ENCODE measurements around the gene SMIM8.

DNA sequence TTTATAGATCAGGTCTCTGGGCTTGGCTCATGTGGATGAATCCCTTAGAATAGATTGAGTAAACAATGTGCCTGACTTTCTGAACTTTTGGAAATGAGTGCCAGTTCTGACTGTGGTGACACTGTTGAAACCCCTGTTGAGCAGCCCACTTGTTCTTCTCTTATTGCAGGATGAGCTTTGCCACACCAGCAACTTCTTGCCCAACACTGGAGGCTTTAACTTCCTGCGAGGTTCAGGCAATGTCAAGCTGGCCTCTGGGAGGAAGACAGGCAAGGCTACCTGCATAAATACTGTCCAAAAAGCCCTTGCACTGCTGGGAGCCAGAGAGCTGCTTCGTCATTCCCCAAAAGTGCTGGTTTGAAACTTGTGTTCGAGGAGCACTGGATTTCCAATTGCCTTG is 32.8 kb upstream of the SMIM8 start:
- TF ChIP-seq, protein P1, sequence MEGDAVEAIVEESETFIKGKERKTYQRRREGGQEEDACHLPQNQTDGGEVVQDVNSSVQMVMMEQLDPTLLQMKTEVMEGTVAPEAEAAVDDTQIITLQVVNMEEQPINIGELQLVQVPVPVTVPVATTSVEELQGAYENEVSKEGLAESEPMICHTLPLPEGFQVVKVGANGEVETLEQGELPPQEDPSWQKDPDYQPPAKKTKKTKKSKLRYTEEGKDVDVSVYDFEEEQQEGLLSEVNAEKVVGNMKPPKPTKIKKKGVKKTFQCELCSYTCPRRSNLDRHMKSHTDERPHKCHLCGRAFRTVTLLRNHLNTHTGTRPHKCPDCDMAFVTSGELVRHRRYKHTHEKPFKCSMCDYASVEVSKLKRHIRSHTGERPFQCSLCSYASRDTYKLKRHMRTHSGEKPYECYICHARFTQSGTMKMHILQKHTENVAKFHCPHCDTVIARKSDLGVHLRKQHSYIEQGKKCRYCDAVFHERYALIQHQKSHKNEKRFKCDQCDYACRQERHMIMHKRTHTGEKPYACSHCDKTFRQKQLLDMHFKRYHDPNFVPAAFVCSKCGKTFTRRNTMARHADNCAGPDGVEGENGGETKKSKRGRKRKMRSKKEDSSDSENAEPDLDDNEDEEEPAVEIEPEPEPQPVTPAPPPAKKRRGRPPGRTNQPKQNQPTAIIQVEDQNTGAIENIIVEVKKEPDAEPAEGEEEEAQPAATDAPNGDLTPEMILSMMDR (IDR thresholded peaks at IDR 0.05), result no peak
- TF ChIP-seq POLR2A (IDR thresholded peaks at IDR 0.05), result no peak
